ENCODE results near the gene ASCC1.

The ASCC1 gene

DNA sequence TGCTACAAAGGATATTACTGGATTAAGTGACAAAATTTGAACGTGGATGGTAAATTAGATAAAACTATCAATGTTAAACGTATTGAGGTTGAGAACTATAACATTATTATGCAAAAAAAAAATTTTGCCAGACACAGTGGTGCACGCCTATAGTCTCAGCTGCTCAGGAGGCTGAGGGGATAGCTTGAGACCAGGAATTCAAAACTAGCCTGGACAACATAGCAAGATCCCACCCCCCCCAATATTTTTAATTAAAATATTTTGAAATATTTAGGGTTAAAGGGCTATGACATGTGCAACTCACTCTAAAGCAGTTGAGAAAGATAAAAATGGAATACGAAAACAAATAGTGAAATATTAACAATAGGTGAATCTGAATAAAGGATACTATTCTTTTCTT is 45.3 kb downstream of the ASCC1 start:
- Histone ChIP-seq H3K9me2 (replicated peaks; ENCODE audit: control insufficient read depth, low read length) (no peaks in the 10 kb centered on the region), H3K4me1 (ENCODE audit: control insufficient read depth, low read length) (peaks cover 14% of the 10 kb centered on the region), H4K20me1 (ENCODE audit: control insufficient read depth, insufficient read depth, low read depth, low read length) (no peaks in the 10 kb centered on the region), H3K9me3 (ENCODE audit: control insufficient read depth, insufficient read depth, low read length) (no peaks in the 10 kb centered on the region), H3K4me3 (ENCODE audit: low read length) (no peak overlapping the region), H3K79me2 (ENCODE audit: control insufficient read depth, low read length) (no peaks in the 10 kb centered on the region), H3K4me2 (ENCODE audit: low read length) (no peak overlapping the region), H3K27me3 (ENCODE audit: control insufficient read depth, low read length) (no peaks in the 10 kb centered on the region), H3K27ac (ENCODE audit: low read depth, low read length) (no peak overlapping the region), H3K36me3 (ENCODE audit: control insufficient read depth, low read length) (no peaks in the 10 kb centered on the region), H3F3A (ENCODE audit: control insufficient read depth, insufficient read depth) (no peaks in the 10 kb centered on the region)
- TF ChIP-seq EZH2phosphoT487 (IDR thresholded peaks at IDR 0.05; ENCODE audit: borderline replicate concordance, low read length): no peak
- TF ChIP-seq, protein P1, sequence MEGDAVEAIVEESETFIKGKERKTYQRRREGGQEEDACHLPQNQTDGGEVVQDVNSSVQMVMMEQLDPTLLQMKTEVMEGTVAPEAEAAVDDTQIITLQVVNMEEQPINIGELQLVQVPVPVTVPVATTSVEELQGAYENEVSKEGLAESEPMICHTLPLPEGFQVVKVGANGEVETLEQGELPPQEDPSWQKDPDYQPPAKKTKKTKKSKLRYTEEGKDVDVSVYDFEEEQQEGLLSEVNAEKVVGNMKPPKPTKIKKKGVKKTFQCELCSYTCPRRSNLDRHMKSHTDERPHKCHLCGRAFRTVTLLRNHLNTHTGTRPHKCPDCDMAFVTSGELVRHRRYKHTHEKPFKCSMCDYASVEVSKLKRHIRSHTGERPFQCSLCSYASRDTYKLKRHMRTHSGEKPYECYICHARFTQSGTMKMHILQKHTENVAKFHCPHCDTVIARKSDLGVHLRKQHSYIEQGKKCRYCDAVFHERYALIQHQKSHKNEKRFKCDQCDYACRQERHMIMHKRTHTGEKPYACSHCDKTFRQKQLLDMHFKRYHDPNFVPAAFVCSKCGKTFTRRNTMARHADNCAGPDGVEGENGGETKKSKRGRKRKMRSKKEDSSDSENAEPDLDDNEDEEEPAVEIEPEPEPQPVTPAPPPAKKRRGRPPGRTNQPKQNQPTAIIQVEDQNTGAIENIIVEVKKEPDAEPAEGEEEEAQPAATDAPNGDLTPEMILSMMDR (IDR thresholded peaks at IDR 0.05; ENCODE audit: low read depth, low read length, poor library complexity, severe bottlenecking): no peak

DNA sequence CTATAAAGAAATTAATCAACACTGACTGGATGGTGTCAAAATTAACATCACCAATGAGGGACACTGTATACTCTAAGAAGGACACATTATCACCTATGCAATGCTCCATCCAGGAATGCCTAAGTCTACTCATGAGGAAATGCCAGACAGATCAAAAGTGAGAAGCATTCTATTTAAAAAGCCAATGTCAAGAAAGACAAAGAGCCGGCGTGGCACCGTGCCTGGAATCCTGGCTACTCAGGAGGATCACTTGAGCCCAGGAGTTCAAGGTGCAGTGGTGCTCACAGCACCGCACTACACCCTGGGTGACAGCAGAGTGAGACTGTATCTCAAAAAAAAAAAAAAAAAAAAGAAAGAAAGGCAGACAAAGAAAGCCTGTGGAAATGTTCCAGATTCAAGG is 45.8 kb downstream of the ASCC1 start:
- Histone ChIP-seq H3K27me3 (ENCODE audit: control insufficient read depth, low read length) (no peaks in the 10 kb centered on the region), H3K9me2 (replicated peaks; ENCODE audit: control insufficient read depth, low read length) (no peaks in the 10 kb centered on the region), H3K36me3 (ENCODE audit: control insufficient read depth, low read length) (no peaks in the 10 kb centered on the region), H3K4me3 (ENCODE audit: low read length) (no peak overlapping the region), H3K4me2 (ENCODE audit: low read length) (no peak overlapping the region), H3K9me3 (ENCODE audit: control insufficient read depth, insufficient read depth, low read length) (no peaks in the 10 kb centered on the region), H3K79me2 (ENCODE audit: control insufficient read depth, low read length) (no peaks in the 10 kb centered on the region), H4K20me1 (ENCODE audit: control insufficient read depth, insufficient read depth, low read depth, low read length) (no peaks in the 10 kb centered on the region), H3K27ac (ENCODE audit: low read depth, low read length) (no peak overlapping the region), H3K4me1 (ENCODE audit: control insufficient read depth, low read length) (peaks cover 14% of the 10 kb centered on the region), H3F3A (ENCODE audit: control insufficient read depth, insufficient read depth) (no peaks in the 10 kb centered on the region)
- TF ChIP-seq, protein P1 (IDR thresholded peaks at IDR 0.05; ENCODE audit: low read depth, low read length, poor library complexity, severe bottlenecking): no peak
- no peak for TF ChIP-seq EZH2phosphoT487 (IDR thresholded peaks at IDR 0.05; ENCODE audit: borderline replicate concordance, low read length)

GRCh38 chr10:72167118-72167517 is 49.0 kb downstream of the ASCC1 start:
- no peaks in the 10 kb centered on the region for H3K9me2 ChIP-seq (replicated peaks; ENCODE audit: control insufficient read depth, low read length)
- H3K79me2 ChIP-seq (ENCODE audit: control insufficient read depth, low read length): no peaks in the 10 kb centered on the region
- no peaks in the 10 kb centered on the region for H3K4me1 ChIP-seq (ENCODE audit: control insufficient read depth, low read length)

More at GRCh38 chr10:72167118-72167517, 49.0 kb downstream of the ASCC1 start:
- H3F3A ChIP-seq (ENCODE audit: control insufficient read depth, insufficient read depth): 0 out of 2 replicates have a peak, but pooled peaks cover 2% of the 10 kb centered on the region
- no peaks in the 10 kb centered on the region for H3K36me3 ChIP-seq (ENCODE audit: control insufficient read depth, low read length)
- H3K9me3 ChIP-seq (ENCODE audit: control insufficient read depth, insufficient read depth, low read length): no peaks in the 10 kb centered on the region
- TF ChIP-seq, protein P1 (IDR thresholded peaks at IDR 0.05; ENCODE audit: low read depth, low read length, poor library complexity, severe bottlenecking): no peak
- no peak for TF ChIP-seq EZH2phosphoT487 (IDR thresholded peaks at IDR 0.05; ENCODE audit: borderline replicate concordance, low read length)
- no peaks in the 10 kb centered on the region for H4K20me1 ChIP-seq (ENCODE audit: control insufficient read depth, insufficient read depth, low read depth, low read length)
- H3K27me3 ChIP-seq (ENCODE audit: control insufficient read depth, low read length): no peaks in the 10 kb centered on the region
- no peak overlapping the region for H3K4me3 ChIP-seq (ENCODE audit: low read length)
- H3K4me2 ChIP-seq (ENCODE audit: low read length): no peak overlapping the region
- H3K27ac ChIP-seq (ENCODE audit: low read depth, low read length): no peak overlapping the region
